ENCODE measurements around the gene TRPM1. TPM values are rescaled to one million over a fixed set of nuclear protein-coding genes. Genes with fewer than 3 reads are reported as not detected.

Gene TRPM1
- total RNA-seq = not detected
- polyA plus RNA-seq = not detected

- Histone ChIP-seq H3K4me3 (ENCODE audit: low read depth, low read length) (no peak within 1 kb of the TSS), H3K27ac (ENCODE audit: low read depth) (no peak within 1 kb of the TSS), H3K36me3 (ENCODE audit: insufficient read depth) (no peaks in the 10 kb centered on the region), H3K4me1 (ENCODE audit: insufficient read depth) (no peaks in the 10 kb centered on the region)
- WGBS = 77% methylated on average over 5 of the region's 5 CpGs
- no peak for DNase-seq (ENCODE audit: extremely low spot score)
These were observed at the start of gene TRPM1 for GRCh38 chr15:31101262-31102038. Gene TRPM1 (minus strand): TSS chr15:31101725. CDS start chr15:31081355, 20,370 bp downstream.

- Histone ChIP-seq H3K4me3 (ENCODE audit: low read depth, low read length) (no peak overlapping the region), H3K36me3 (ENCODE audit: insufficient read depth) (no peaks in the 10 kb centered on the region), H3K4me1 (ENCODE audit: insufficient read depth) (no peaks in the 10 kb centered on the region), H3K27ac (ENCODE audit: low read depth) (no peak overlapping the region)
- 59% methylated on average over 9 of the region's 9 CpGs for WGBS
- DNase-seq (ENCODE audit: extremely low spot score) = no peak
These were observed 49.3 kb upstream of the TRPM1 start for GRCh38 chr15:31150732-31151231.

- Histone ChIP-seq H3K4me3 (ENCODE audit: low read depth, low read length) (no peak overlapping the region), H3K4me1 (ENCODE audit: insufficient read depth) (no peaks in the 10 kb centered on the region), H3K27ac (ENCODE audit: low read depth) (no peak overlapping the region), H3K36me3 (ENCODE audit: insufficient read depth) (no peaks in the 10 kb centered on the region)
- WGBS = 89% methylated on average over 4 of the region's 4 CpGs
- DNase-seq (ENCODE audit: extremely low spot score) = no peak
These were observed 48.5 kb upstream of the TRPM1 start for GRCh38 chr15:31149987-31150386.

- Histone ChIP-seq H3K36me3 (ENCODE audit: insufficient read depth) (no peaks in the 10 kb centered on the region), H3K4me1 (ENCODE audit: insufficient read depth) (no peaks in the 10 kb centered on the region), H3K27ac (ENCODE audit: low read depth) (no peak overlapping the region), H3K4me3 (ENCODE audit: low read depth, low read length) (no peak overlapping the region)
- no peak for DNase-seq (ENCODE audit: extremely low spot score)
- WGBS = 45% methylated on average over 6 of the region's 6 CpGs
These were observed 47.6 kb upstream of the TRPM1 start for GRCh38 chr15:31149088-31149505.

DNA sequence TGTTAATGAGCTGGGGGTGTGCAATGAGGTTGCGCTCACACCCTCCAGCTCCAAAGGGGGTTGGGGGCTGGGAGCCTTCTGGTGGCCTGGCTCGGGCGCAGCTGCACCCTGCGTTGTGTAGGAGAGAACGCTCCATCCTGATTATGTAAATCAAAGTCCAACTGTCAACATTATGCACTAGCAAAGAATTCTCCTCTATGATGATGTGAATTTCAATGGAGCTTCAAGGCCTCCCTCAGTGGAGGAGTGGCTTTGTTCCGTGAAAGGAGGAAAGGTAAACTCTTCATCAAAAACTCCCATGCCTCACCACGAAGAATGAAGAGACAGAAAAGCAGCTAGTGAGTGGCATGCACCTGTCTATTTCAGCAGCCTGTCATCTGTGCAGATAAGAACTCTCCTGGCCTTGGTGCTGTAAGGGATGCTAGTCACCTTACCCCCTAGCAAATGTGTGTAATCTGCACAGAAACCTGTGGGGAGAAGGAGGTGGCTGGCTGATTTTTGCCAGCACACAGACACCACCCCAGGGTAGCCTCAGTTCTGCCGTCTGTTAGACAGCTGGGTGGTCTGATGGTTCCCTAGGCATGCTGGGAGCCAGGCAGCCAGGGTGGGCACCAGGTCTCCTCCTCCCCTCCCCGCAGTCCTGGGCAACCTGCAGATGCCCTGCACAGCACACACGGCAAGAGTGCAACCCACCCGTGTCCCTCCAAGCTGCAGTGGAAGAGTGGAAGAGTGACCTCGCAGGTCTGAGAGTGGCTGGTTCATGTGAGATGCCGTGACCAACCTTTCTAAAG lies 47.0 kb upstream of the TRPM1 start:
- no peak overlapping the region for H3K27ac ChIP-seq (ENCODE audit: low read depth)
- 43% methylated on average over 13 of the region's 13 CpGs for WGBS
- DNase-seq (ENCODE audit: extremely low spot score) = no peak

DNA sequence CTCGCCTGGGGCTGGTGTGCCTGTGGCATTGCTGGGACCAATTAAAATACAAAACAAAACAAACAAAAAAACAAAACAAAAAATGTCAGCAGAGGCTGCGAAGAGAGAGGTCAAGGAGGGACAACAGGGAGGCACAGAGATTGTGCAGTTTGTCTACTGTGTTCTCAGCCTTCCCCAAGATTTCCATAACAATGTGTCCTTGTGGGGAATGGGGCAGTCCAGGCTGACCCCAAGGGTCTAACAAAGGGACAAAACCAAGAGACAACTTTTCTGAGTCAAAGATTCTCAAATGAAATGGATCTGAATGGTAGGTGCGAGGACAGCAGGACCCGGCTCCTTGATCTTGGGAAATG lies 46.4 kb upstream of the TRPM1 start:
- no peak overlapping the region for H3K27ac ChIP-seq (ENCODE audit: low read depth)
- no peaks in the 10 kb centered on the region for H3K4me1 ChIP-seq (ENCODE audit: insufficient read depth)
- H3K36me3 ChIP-seq (ENCODE audit: insufficient read depth) = no peaks in the 10 kb centered on the region
- no peak overlapping the region for H3K4me3 ChIP-seq (ENCODE audit: low read depth, low read length)
- WGBS = 58% methylated on average over 4 of the region's 4 CpGs
- DNase-seq (ENCODE audit: extremely low spot score) = no peak

More for the DNA sequence above, 47.0 kb upstream of the TRPM1 start:
- H3K36me3 ChIP-seq (ENCODE audit: insufficient read depth) = no peaks in the 10 kb centered on the region
- no peak overlapping the region for H3K4me3 ChIP-seq (ENCODE audit: low read depth, low read length)
- no peaks in the 10 kb centered on the region for H3K4me1 ChIP-seq (ENCODE audit: insufficient read depth)

GRCh38 chr15:31147456-31147855 lies 45.9 kb upstream of the TRPM1 start:
- no peaks in the 10 kb centered on the region for H3K36me3 ChIP-seq (ENCODE audit: insufficient read depth)
- no peaks in the 10 kb centered on the region for H3K4me1 ChIP-seq (ENCODE audit: insufficient read depth)
- no peak overlapping the region for H3K27ac ChIP-seq (ENCODE audit: low read depth)
- WGBS = 71% methylated on average over 8 of the region's 8 CpGs
- no peak for DNase-seq (ENCODE audit: extremely low spot score)
- H3K4me3 ChIP-seq (ENCODE audit: low read depth, low read length) = no peak overlapping the region

GRCh38 chr15:31145271-31145911 lies 43.9 kb upstream of the TRPM1 start:
- WGBS = 82% methylated on average over 7 of the region's 7 CpGs
- Histone ChIP-seq H3K4me1 (ENCODE audit: insufficient read depth) (no peaks in the 10 kb centered on the region), H3K4me3 (ENCODE audit: low read depth, low read length) (no peak overlapping the region), H3K36me3 (ENCODE audit: insufficient read depth) (no peaks in the 10 kb centered on the region), H3K27ac (ENCODE audit: low read depth) (no peak overlapping the region)
- no peak for DNase-seq (ENCODE audit: extremely low spot score)

DNA sequence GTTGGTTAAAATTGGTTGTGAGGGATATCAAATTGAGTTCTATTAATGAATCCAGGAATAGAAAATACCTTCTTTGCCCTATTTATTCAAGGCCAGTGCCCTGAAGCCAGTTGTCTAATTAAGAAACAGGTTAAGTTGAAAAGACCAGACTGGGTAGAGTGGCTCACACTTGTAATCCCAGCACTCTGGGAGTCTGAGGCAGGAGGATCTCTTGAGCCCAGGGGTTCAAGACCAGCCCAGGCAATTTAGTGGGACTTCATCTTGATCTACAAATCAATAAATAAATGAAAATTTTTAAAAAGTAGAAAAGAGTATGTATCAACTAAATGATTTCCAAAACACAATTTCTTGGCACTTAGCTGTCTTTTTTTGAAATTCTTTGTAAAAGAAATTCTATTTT lies 40.3 kb upstream of the TRPM1 start:
- H3K4me3 ChIP-seq (ENCODE audit: low read depth, low read length) = no peak overlapping the region
- no peak overlapping the region for H3K27ac ChIP-seq (ENCODE audit: low read depth)
- no peak for DNase-seq (ENCODE audit: extremely low spot score)
- no peaks in the 10 kb centered on the region for H3K4me1 ChIP-seq (ENCODE audit: insufficient read depth)
- no peaks in the 10 kb centered on the region for H3K36me3 ChIP-seq (ENCODE audit: insufficient read depth)

DNA sequence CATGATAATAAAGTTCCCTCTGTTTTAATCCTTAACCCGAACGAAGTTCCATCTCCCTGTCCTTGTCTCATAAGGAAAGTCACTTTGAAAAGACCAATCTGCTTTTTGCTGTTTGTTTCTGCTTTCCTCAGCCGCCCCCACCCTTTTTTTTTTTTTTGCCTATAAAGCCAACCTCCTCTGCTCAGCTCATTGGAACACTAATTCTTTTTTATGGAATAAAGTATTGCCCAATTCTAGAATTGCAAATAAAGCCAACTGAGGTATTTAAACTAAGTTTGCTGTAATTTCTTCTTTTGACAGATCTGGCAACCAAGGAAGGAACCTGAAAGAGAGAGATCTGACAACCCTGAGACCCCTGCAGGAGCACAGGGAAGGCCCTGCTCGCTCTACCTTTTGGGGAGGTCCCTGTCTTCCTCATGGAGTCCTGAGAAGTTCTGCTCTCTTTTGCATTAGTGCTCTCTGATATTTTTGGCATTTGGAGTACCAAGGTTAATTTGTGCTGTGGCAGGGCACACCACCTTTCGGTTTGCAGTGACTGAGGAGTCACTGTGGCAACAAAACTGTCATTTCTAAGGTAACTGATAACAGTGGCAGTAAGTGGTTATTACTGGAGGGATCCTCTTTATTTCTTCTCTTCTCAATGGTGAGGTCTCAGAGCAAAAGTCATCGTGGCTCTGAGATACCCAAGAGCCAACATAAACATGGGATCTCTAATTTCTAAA lies 35.2 kb upstream of the TRPM1 start:
- Histone ChIP-seq H3K27ac (ENCODE audit: low read depth) (no peak overlapping the region), H3K4me3 (ENCODE audit: low read depth, low read length) (no peak overlapping the region), H3K36me3 (ENCODE audit: insufficient read depth) (no peaks in the 10 kb centered on the region), H3K4me1 (ENCODE audit: insufficient read depth) (no peaks in the 10 kb centered on the region)
- DNase-seq (ENCODE audit: extremely low spot score) = no peak
- 57% methylated on average over 6 of the region's 6 CpGs for WGBS

GRCh38 chr15:31136016-31136415 lies 34.5 kb upstream of the TRPM1 start:
- no peak for DNase-seq (ENCODE audit: extremely low spot score)
- Histone ChIP-seq H3K4me3 (ENCODE audit: low read depth, low read length) (no peak overlapping the region), H3K27ac (ENCODE audit: low read depth) (no peak overlapping the region), H3K36me3 (ENCODE audit: insufficient read depth) (no peaks in the 10 kb centered on the region), H3K4me1 (ENCODE audit: insufficient read depth) (no peaks in the 10 kb centered on the region)
- 77% methylated on average over 9 of the region's 9 CpGs for WGBS

- Histone ChIP-seq H3K4me1 (ENCODE audit: insufficient read depth) (no peaks in the 10 kb centered on the region), H3K27ac (ENCODE audit: low read depth) (no peak overlapping the region), H3K4me3 (ENCODE audit: low read depth, low read length) (no peak overlapping the region), H3K36me3 (ENCODE audit: insufficient read depth) (no peaks in the 10 kb centered on the region)
- DNase-seq (ENCODE audit: extremely low spot score) = no peak
- 83% methylated on average over 6 of the region's 6 CpGs for WGBS
These were observed 34.0 kb upstream of the TRPM1 start for GRCh38 chr15:31135523-31135922.

DNA sequence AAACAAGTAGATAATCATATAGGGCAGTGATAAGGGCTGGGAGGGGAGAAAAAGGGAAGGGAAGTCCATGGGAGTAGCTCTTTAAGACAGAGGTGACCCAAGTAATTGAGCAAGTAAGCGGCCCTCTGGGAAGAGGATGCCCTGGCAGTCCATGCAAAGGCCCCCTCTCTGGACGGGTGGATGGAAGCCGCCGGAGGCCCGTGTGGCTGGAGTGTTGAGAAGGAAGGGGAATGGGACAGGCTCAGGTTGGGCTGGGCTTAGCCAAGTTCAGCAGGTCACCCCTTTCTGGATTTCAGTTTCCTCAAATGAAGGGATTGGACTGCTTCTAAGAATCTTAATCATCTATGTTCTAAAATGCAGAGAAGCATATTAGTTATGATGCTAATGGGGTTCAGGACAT lies 32.4 kb upstream of the TRPM1 start:
- no peak for DNase-seq (ENCODE audit: extremely low spot score)
- no peak overlapping the region for H3K27ac ChIP-seq (ENCODE audit: low read depth)
- no peak overlapping the region for H3K4me3 ChIP-seq (ENCODE audit: low read depth, low read length)
- H3K36me3 ChIP-seq (ENCODE audit: insufficient read depth) = no peaks in the 10 kb centered on the region
- 95% methylated on average over 5 of the region's 5 CpGs for WGBS
- no peaks in the 10 kb centered on the region for H3K4me1 ChIP-seq (ENCODE audit: insufficient read depth)
